NK-92 treated with Interleukin-12 subunit alpha and Interleukin-12 subunit beta, amount 100 ng/mL, for 24 hours (cell line): ENCODE data around the gene PHLDB2.

Experiments used
- DNase-seq: peaks from one replicate; lab custom pipeline; 2025; lab: John Stamatoyannopoulos, UW

Gene PHLDB2

DNA sequence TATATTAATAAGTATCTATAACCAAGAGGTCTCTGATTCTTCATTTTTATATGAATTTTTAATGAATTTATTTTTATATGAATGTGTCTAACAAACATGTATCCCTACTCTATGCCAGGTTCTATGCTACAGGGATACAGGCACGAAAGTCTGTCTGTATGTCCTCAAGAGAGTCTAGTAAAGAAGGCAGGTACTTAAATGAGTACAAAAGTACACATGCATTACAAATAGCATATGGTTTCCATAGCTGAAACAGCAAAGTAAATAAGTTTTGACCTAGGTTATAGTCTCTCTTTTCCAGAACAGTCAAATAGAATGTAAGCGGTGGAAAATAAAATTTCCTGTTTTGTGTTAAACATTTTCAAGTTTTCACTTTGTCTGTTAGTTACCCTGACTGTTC is 106.4 kb downstream of the PHLDB2 start:
- no peak for DNase-seq

DNA sequence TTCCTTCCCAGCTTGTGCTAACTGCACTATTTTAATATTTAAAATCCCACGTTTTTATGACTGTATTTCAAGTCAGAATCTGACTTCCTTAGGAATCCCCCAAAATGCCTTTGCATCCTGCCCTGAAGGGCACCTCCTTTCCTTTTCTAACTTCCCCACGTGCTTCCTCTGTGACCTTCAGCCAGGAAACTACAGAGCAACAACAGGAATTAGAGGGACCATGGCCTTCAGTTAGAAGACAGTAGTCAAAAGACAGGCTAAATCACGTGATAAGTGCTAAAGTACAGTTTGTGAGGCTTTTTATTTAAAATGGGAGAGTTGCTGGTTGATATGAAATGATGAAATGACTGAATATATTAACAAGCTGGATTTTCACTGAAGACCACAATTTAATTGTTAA is 108.0 kb downstream of the PHLDB2 start:
- no peak for DNase-seq

DNA sequence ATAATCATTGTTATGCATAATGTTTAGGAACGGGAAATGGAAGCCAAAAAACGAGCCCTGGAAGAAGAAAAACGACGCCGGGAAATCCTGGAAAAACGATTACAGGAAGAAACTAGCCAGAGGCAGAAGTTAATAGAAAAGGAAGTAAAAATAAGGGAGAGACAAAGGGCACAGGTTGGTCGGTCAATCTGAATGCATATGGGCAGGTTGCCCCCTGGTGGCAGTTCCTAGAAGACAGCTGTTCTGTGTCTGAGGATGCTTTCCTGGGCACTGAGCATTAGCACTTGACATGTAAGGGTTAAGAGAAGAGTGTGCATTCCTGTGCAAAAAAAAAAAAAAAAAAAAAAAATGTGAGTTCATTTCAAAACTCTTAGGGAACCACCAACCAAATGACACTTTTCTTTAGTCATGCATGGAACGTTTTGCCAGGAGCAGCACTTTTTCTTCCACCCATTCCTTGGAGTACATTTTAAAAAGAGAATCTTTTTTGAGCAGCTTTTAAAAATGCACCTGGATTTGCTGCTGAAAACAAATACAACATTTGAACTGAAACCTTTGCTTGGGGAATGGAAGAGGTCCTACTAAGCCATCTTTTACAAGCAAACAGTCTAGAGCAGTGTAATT is 108.7 kb downstream of the PHLDB2 start:
- peak; percentile 74 for DNase-seq

DNA sequence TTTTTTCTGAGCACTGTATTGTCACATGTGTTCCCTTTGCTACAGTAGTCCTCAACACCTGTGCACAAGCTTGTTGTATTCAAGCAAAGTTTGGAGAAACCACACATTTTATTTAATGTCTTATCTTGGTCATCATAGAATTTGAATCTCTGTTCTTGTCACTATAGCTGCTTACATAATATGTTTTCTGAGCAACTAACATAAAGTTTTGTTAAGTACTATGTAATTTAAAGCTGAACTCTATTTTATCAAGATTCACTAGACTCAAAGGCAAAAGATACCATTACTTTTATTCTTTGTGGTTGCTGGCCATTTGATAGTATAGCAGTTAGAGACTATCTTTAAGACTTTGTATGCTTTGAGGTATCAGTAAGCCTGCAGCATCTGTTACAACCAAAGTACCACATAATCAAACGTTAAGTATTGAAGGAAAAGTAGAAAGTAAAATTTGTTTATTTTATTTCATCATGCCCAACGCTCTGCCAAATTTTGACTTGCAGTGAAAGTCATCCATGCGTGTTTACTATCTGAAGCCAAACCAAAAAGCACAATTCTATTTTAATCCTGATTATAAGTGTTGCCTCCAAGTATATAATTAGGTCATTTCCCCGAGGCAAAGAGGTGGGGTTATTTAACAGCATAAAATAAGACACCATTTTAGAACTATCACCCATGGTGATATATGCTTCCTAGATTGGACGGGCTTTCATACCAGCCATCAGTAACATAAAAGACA is 109.4 kb downstream of the PHLDB2 start:
- DNase-seq, result no peak

DNA sequence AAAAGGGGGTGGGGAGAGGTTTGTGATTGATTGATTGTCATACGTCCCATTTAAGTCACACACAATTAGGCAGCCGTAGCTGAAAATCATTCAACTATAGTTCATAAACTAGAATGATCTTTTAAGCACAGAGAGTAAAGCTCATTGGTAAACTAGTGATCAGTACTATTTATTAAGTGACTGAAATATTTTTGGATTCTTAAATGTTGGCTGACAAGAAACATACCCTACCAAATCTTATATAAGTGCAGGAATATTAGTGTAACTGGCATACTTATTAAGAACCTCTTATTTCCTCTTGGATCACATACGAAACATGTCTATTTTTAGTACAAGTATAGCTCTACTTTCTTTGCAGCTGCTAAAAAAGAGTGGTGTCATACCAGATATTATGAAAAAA is 111.3 kb downstream of the PHLDB2 start:
- no peak for DNase-seq

DNA sequence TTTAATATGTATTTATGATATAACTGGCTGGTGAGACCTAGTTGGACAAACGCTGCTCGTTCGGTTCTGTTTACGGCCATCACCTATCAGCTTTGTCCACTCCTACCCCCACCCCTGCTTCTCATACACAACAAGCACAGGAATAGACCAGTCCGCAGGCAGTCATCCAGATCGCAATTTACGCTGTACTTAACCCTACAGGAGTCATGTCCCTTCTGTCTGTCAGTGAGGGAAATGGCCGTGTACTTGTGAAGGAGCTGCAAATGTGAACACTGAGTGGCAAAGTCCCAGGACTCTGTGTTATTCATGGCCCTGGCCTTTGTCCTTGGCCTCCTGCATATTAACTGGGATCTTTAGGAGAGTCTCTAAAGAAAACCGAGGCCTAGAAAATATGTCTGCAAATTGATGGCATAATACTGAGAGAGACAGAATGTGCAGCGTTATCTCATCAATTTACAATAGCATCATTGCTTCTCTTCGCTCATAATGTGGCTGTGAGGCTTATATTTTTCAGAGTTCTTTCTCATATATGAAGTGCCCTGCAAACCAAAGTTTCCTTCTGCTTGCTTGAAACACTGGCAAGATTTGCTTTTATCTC is 112.6 kb downstream of the PHLDB2 start:
- DNase-seq, result no peak

DNA sequence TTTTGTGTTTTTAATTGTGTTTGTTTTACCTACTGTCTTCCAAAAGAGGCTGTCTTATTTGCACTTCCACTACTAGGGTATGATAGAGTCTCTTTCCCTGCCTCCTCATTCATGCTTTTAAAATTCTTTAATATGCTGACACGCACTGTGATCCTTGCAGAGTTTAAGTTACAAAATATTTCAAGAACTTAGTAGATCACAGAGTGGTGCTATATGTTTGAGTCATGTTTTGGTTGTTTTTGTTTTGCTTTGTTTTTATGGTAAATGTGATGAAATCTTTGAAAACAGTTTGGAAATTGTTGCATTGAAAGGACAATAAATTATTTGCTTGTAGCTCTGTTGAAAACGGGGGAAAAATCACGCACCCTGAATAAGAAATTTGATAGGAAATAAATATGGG is 113.8 kb downstream of the PHLDB2 start:
- no peak for DNase-seq

DNA sequence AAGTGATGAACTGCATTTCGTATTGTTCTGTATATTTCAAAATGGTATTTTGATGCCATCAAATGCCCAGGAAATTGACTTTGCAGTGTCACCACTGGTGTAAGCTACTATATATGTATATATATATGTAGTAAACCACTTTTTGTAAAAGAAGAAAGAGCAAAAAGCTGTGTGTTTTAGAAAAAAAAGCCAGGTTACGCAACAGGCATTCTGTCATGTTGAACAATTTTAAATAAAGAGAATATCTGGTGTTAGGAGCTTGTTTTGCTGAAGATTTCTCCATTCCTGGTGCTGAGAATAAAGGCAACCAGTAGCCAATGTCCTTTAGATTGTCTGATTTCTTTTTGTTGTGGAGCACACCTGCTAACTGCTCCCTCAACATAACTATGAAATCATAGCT is 116.1 kb downstream of the PHLDB2 start:
- DNase-seq, result no peak

DNA sequence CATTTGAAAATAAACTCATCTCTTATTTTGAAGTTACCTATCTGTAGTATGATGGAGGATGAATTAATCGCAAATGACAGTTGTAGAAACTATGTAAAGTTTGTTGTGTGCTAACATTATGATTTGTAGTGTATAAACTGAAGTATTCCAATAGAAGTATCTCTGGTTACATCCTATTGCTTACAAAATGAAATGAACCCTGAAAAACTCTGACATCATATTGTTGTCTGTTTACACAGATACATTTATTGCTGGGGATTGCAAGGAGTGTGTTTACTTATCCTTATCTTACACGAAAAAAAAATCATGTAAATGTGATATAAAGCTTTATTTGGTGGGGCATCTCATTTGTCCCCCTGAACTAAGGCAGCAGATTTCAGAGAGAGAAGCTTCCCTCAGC is 117.2 kb downstream of the PHLDB2 start:
- DNase-seq, result no peak

DNA sequence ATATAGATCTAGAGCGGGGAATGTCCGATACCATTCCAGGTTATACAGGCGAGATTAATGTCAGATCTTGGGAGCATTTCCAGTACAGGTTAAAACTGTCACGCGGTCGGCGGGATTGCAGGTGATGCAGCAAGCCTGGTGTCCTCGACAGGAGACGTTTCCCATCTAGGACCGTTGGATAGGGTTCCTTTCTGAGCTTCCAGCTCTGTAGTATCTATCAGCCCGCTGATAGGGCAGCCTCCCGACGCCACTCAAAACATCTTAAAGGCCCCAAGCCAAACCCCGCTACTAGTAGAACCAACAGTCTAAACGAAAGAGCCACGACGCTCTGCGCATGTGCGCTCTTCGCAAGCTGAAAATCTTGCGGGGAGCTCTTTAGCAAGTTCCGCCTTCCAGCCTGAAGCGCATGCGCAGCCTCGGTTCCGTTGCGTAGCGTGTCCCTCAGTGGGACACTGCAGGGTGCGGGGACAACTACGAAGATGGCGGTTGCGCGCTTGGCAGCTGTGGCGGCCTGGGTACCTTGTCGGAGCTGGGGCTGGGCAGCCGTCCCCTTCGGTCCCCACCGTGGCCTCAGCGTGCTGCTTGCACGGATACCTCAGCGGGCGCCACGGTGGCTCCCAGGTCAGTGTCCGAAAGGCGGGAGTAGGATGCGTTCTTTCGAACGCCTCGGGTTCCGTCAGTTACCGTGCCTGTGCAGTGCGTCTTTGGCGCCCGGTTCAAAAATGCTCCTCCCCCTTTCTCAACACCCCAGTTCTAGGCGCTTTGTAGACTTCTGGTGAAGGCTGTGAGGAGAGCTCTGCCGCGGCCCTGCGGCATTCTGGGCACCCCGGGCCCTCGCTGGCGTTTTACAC is 119.7 kb downstream of the PHLDB2 start, which contains the start of gene ABHD10:
ABHD10 (plus strand) TSS at position 444 of the 851 bp plus-strand sequence; CDS start at position 480, 36 bp downstream.
- DNase-seq, result peak; percentile 97

DNA sequence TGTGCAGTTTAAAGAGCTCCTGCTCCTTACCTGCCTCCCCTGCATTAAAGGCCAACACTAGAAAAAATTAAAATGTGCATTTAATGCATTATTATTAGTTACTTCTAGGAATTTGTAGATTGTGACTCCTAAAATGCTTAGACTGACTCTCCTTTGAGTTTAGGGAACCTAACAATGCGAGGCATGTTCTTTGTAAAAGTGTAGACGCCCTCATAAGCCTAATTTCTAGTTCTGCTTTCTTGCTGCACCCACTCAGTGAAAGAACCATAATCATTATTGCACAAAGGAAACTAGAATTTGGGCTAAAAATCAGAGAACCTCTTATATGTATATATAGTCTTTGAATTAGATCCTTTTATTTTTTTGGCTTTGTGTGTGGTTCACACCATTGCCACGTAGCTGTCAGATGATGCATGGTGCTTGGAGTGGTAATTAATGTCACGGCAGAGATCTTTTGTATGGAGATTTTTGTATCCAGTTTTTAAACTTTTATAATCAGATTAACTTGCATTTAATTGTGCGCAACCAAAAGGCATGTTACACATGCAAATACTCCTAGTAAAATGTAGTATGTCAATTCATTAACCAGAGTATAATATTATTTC is 120.5 kb downstream of the PHLDB2 start:
- no peak for DNase-seq

DNA sequence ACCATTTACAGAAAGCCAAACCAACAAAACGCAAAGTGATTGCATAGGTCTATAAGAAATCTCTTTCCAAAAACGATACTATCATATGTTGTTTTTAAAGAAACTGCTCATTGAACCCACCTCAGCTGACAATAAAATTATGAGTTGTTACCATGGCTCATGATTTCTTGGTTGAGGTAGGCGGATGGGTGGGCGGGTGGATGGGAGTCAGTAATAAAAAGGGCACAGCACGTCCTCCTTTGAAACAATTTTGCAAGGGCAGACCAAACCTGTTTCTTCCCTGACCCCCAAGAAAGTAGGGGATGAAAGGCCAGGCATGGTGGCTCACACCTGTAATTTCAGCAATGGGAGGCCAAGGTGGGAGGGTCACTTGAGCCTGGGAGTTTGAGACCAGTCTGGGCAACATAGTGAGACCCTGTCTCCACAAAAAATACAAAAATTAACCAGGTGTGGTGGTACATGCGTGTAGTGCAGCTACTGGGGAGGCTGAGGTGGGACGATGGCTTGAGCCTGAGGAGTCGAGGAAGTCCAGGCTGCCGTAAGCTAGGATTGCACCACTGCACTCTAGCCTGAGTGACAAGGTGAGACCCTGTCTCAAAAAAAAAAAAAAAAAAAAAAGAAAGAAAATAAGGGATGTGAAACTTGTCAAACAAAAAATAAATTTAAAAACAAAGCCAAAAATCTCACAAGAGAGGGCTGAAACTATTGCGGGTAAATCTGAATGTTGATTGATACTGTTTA is 121.8 kb downstream of the PHLDB2 start:
- no peak for DNase-seq

DNA sequence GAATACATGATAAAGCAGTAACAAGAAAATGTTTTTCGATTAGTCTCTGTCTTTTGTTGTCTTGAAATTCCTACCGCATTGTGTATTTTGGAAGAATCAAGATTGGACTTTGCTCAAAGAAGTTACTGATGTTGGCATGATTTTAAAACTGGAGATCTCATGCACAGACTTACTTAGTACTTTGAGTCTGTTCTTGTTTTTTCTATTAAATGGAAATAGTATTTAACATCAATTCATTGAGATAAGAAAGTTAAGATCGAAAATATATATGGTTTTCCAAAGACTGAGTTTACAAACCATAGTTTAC is 122.3 kb downstream of the PHLDB2 start:
- no peak for DNase-seq

DNA sequence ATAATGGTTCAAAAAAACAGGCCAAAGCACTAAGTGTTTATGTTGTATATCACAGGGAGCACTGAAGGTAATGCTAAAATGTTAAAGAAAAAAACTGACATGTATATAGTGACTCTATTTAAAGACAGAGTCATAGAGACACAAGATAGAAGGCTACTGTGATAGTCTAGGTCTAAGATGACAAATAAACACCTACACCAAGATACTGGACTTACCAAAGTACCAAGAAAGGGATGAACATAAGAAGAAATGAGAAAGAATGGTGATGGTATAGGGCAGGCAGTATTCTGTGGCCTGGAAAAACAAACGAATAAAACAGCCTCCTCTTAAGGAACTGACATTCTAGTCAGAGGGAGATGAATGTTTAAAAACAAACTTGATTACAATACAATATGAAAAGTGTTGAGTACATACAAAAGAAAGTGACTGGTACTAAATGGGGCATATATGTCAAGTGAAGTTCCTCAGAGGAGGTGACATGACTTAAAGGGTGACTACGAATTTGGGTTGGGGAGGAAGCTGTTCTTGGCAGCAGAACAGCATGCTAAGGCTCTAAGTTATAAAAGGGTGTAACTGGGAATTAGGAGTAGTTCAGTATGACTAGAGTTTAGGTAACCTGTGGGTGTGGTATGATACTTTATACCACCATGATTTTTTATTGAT is 125.7 kb downstream of the PHLDB2 start:
- no peak for DNase-seq

DNA sequence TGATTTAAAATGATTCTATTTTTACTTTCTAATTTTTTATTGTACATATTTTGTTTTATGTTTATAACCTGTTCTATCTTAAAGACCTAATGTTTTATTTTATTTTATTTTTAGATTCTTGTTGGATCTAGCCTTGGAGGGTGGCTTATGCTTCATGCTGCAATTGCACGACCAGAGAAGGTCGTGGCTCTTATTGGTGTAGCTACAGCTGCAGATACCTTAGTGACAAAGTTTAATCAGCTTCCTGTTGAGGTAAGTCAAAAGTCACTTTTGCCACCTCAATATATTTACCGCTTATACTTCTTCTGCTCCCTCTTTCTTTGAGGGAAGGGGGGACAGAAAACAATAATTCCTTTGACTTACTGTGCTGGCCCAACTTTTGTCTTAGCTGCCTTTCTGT is 127.7 kb downstream of the PHLDB2 start:
- DNase-seq, result no peak

DNA sequence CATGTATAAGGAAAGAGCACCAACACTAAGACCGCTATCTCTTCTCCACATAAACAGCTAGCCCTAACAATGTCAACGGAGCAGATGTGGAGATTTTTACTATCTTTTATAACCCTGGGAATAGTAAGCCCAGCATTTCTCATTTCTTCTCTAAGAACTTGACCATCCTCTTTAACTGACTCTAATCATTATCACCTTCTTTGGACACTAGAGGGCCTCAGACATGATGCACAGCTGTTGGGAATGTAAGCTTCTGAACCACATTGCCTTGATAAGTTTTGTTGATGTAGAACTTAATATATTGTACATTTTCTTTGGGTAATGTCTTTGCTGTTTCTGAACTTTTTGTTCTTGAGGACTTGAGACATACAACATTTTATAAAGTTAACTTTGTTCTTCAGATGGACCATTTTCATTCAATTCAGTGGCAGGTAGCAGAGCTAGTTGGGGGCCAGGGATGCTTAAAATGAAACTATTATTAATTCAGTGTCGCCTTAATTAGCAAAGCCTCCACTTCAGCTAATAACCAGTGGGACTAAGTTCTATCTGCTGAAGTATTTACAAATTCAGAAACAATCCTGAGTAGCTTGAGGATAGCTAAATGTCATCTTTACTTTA is 130.1 kb downstream of the PHLDB2 start:
- no peak for DNase-seq

DNA sequence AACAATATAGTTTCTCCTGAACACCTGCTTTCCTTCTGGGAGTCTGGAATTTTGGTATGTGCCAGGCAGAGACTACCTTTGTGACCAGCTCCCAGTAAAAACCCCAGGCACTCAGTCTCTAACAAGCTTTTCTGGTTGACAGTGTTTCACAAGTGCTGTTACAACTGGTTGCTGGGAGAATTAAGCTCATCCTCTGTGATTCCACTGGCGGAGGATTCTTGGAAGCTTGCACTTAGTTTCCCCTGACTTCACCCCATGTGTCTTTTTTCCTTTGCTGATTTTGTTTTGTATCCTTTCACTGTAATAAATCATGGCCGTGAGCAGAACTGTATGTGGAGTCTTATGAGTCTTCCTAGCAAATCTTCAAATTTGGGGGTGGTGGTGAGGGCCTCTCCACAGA is 134.0 kb downstream of the PHLDB2 start:
- no peak for DNase-seq

DNA sequence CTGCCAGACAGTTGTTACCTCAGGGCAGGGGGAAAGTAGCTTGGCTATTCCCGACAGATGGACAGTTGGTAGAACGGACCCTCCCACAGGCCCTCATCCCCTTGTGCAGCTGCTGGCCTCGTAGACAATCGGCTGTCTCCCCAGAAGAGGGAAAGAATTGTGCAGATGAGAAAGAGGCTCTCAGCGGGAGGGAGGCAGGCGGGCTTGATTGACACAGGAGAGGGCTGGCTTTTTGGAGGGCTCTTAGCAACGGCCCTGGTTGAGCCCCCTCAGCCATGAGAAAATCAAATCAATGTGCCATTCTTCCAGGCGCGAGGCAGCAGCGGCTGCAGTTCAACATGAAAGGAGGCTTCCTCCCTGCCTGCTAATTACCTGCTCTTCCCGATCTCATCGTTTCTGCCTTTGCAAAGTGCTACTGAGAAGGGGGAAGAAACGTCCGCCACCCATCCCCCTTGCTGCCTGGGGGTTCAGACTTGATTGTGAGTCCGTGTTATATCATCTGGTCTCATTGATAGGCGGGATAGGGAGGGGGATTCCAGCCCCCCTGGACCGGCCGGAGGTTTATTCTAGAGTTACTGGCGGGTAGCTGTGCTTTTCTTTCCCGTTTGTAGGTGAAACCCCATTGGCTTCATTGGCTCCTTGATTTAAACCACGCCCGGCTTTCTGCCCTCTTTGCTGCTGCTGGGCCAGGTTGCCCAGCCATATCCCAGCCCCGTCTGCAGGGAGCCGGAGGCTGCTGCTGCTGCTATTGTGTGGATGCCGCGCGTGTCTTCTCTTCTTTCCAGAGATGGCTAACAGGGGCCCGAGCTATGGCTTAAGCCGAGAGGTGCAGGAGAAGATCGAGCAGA is 139.8 kb downstream of the PHLDB2 start, which contains the start of gene TAGLN3:
TAGLN3 (plus strand) TSS at position 287 of the 848 bp plus-strand sequence; CDS start at position 788, 501 bp downstream.
- DNase-seq, result no peak
